ENCODE measurements around the gene ZYX. TPM values are rescaled to one million over a fixed set of nuclear protein-coding genes. Genes with fewer than 3 reads are reported as not detected.

The ZYX gene, protein sequence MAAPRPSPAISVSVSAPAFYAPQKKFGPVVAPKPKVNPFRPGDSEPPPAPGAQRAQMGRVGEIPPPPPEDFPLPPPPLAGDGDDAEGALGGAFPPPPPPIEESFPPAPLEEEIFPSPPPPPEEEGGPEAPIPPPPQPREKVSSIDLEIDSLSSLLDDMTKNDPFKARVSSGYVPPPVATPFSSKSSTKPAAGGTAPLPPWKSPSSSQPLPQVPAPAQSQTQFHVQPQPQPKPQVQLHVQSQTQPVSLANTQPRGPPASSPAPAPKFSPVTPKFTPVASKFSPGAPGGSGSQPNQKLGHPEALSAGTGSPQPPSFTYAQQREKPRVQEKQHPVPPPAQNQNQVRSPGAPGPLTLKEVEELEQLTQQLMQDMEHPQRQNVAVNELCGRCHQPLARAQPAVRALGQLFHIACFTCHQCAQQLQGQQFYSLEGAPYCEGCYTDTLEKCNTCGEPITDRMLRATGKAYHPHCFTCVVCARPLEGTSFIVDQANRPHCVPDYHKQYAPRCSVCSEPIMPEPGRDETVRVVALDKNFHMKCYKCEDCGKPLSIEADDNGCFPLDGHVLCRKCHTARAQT
- total RNA-seq (2011; cell fraction: chromatin; rRNA removed; ENCODE audit: low replicate concordance): 38.7 and 99.5 TPM in 2 replicates
- total RNA-seq (2011; cell fraction: nucleolus; rRNA removed): 54.7 and 66.9 TPM in 2 replicates
- 41.5 and 64.4 TPM in 2 replicates for total RNA-seq (2011; cell fraction: nucleoplasm; rRNA removed)
- total RNA-seq (2014; rRNA removed) (26.9 and 37.8 TPM in 2 replicates), total RNA-seq (2014; rRNA removed; fragmentation: Illumina TruSeq; extraction: Trizol) (9.2 and 11.5 TPM in 2 replicates), total RNA-seq (2015; rRNA removed; fragmentation: Illumina TruSeq; extraction: Trizol) (15.7 and 17.3 TPM in 2 replicates), total RNA-seq (2021) (114 and 130 TPM in 2 replicates), polyA plus RNA-seq (2011; rRNA removed) (9.0 and 18.5 TPM in 2 replicates), polyA plus RNA-seq (2014; fragmentation: Illumina TruSeq; extraction: Trizol) (81.7 and 116 TPM in 2 replicates), polyA plus RNA-seq (2014; fragmentation: Nextera tagmentation; extraction: Ambion mirVana) (1 to 10 TPM; 1.8 to 3.1 TPM), polyA plus RNA-seq (2014; rRNA removed) (30.0 and 35.0 TPM in 2 replicates), polyA minus RNA-seq (2011; rRNA and poly(A)+ RNA removed) (8.3 and 9.5 TPM in 2 replicates), Bru-seq, nascent RNA (percentile 96 among the genes with signal in this experiment), BruChase-seq, experiment 1, labeled RNA remaining after a 2-hour chase (percentile 80 among the genes with signal in this experiment), BruChase-seq, experiment 2, labeled RNA remaining after a 6-hour chase (percentile 80 among the genes with signal in this experiment)
- 15.7 and 26.2 TPM in 2 replicates for polyA plus RNA-seq (2011; cell fraction: cytosol; rRNA removed)
- 53.7 and 98.4 TPM in 2 replicates for polyA plus RNA-seq (2011; cell fraction: nucleus; rRNA removed)
- polyA plus RNA-seq (2012): 141 and 252 TPM in 2 replicates
- 57.5 and 83.9 TPM in 2 replicates for polyA minus RNA-seq (2011; cell fraction: cytosol; rRNA and poly(A)+ RNA removed)
- polyA minus RNA-seq (2011; cell fraction: nucleus; rRNA and poly(A)+ RNA removed): 35.4 and 38.0 TPM in 2 replicates
- long read RNA-seq, experiment 1, partial matches to known transcripts: 246 of 267 reads
- long read RNA-seq, experiment 1, other reads (novel, unspliced or antisense): 17 of 267 reads
- long read RNA-seq, experiment 2, transcript ZYX-201 (10 exons, 2,493 nt): major isoform, 40 of 153 reads
- long read RNA-seq, experiment 2, partial matches to known transcripts: 36 of 153 reads
- long read RNA-seq, experiment 2, other reads (novel, unspliced or antisense): 75 of 153 reads
- long read RNA-seq, experiment 3, transcript ZYX-201 (10 exons, 2,493 nt): major isoform, 28 of 72 reads
- long read RNA-seq, experiment 3, partial matches to known transcripts: 13 of 72 reads
- long read RNA-seq, experiment 3, other reads (novel, unspliced or antisense): 31 of 72 reads

DNA sequence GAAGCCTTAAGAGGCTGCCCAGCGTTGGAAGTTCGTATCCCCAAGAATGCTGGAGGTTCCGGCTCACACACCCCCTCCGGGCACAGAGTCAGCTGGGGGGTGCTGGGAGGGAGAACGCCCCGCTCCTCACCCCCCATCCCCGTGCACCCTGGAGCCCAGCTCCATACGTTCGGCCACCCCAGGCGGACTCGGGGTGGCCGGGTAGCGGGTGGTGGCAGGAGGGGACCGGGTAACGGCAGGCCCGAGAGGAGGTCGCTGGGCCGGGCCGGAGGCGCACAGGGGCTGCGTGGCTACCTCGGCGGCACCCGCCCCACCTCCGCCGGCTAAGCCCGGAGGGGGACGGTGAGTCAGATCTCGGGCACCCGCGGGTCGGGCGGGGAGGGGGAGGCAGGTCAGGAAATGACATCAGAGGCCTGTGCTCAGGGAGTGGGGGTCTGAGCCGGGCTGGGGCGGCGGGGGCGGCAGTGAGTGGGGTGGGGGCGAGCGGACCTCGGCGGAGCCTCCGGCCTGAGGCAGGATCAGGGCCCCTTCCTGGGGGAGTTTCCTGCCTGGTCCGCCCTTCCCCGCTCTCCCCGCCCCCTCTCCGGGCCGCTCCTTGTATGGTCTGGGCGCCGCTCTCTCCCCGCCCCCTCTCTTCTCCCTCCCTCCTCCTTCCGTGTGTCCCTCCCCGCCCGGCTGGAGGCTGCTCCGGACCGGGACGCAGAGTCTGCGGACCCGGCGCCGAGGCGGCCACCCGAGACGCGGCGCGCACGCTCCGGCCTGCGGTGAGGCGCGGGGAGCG lies at the start of gene ZYX:
Gene ZYX, plus strand, starts transcription at position 700 of the 781 bp plus-strand sequence. CDS start 227 bp downstream, outside the sequence.
- DNase-seq (ENCODE audit: extremely low read depth in 1 of 4, low spot score in 3 of 4): peak; percentile 98 to 99 (median 98)
- peak within 1 kb of the TSS; percentile 92 to 94 for H3K9ac ChIP-seq (ENCODE audit: insufficient read depth in 1 of 2, low read depth in 2 of 2, low read length in 2 of 2)
- H3K9me3 ChIP-seq (replicated peaks; ENCODE audit: control insufficient read depth, insufficient read depth, low read depth, low read length): no peaks in the 10 kb centered on the region
- H4K20me1 ChIP-seq (replicated peaks; ENCODE audit: control insufficient read depth, insufficient read depth, low read length): peaks cover 7% of the 10 kb centered on the region; the same call in 1 of the 2 replicates
- H3K36me3 ChIP-seq (ENCODE audit: control insufficient read depth, insufficient read depth, low read length): peaks cover 29% of the 10 kb centered on the region; the same call in 2 of the 3 replicates
- peak within 1 kb of the TSS; percentile 72 for H3K4me3 ChIP-seq
- CTCF ChIA-PET (ENCODE audit: low intra/inter-chr PET ratio): interaction anchor here (0.6 to 1.5 kb wide), 2 partner anchors 35 to 135 kb away, joined by 4 read pairs; no protein-coding TSS in a partner anchor
- peak; percentile 90 for ATAC-seq
- H3K4me1 ChIP-seq (replicated peaks in 1 of 2; ENCODE audit: control insufficient read depth in 2 of 2, insufficient read depth in 2 of 2, low read length in 2 of 2): peaks cover 21 to 31% of the 10 kb centered on the region in 2 experiments; a peak in 4 of 5 replicates
- BruUV-seq (replicated peaks): no TSS peak
- under 1% methylated on average over 45 of the region's 72 CpGs for WGBS (ENCODE audit: insufficient coverage, low coverage, missing lambda C conversion rate)
- POLR2A ChIA-PET: interaction anchor here (0.6 to 4.0 kb wide), 12 partner anchors 9 to 124 kb away, joined by 3 to 29 read pairs (median 5); no protein-coding TSS in a partner anchor
- H3K9me1 ChIP-seq (ENCODE audit: control insufficient read depth, insufficient read depth, low read length): peaks cover 13% of the 10 kb centered on the region
- peak within 1 kb of the TSS; percentile 94 for H3K27ac ChIP-seq (ENCODE audit: extremely low read depth, low read depth, low read length)
- peak; percentile 70 for FAIRE-seq
- in situ Hi-C loops (cut with MboI) (no loop called here), intact Hi-C loops (cut with micrococcal nuclease) (loop anchor here (1.0 to 5.0 kb wide), 2 partner anchors 34 to 35 kb away; no protein-coding TSS in a partner anchor)
- peaks cover 12% of the 10 kb centered on the region for H3K79me2 ChIP-seq (ENCODE audit: control insufficient read depth, insufficient read depth, low read length)
- H3K4me2 ChIP-seq (ENCODE audit: insufficient read depth, low read length): peak within 1 kb of the TSS; percentile 83
- peak within 1 kb of the TSS; percentile 90 for H2AFZ ChIP-seq (ENCODE audit: low read depth, low read length)
- H3K27me3 ChIP-seq (ENCODE audit: control insufficient read depth in 2 of 2, insufficient read depth in 2 of 2, low read length in 2 of 2): 0 out of 5 replicates have a peak, but pooled peaks cover 0 to under 1% of the 10 kb centered on the region in 2 experiments
- peak; percentile 79; the same call in 1 of the 2 replicates for TF ChIP-seq SRSF1 (IDR thresholded peaks at IDR 0.05; ENCODE audit: low read depth, low read length)
- peak; percentile 21; the same call in 1 of the 2 replicates for TF ChIP-seq CXXC5 (CRISPR knock-in tag; IDR thresholded peaks at IDR 0.05)
- peak; percentile 79; the same call in 1 of the 2 replicates for TF ChIP-seq CHCHD3 (CRISPR knock-in tag; IDR thresholded peaks at IDR 0.05)
- TF ChIP-seq DIDO1 (tag; IDR thresholded peaks at IDR 0.05; ENCODE audit: low read depth): no peak
- TF ChIP-seq, protein P1, sequence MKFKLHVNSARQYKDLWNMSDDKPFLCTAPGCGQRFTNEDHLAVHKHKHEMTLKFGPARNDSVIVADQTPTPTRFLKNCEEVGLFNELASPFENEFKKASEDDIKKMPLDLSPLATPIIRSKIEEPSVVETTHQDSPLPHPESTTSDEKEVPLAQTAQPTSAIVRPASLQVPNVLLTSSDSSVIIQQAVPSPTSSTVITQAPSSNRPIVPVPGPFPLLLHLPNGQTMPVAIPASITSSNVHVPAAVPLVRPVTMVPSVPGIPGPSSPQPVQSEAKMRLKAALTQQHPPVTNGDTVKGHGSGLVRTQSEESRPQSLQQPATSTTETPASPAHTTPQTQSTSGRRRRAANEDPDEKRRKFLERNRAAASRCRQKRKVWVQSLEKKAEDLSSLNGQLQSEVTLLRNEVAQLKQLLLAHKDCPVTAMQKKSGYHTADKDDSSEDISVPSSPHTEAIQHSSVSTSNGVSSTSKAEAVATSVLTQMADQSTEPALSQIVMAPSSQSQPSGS (CRISPR knock-in tag; IDR thresholded peaks at IDR 0.05): peak; percentile 73
- TF ChIP-seq, protein P2, sequence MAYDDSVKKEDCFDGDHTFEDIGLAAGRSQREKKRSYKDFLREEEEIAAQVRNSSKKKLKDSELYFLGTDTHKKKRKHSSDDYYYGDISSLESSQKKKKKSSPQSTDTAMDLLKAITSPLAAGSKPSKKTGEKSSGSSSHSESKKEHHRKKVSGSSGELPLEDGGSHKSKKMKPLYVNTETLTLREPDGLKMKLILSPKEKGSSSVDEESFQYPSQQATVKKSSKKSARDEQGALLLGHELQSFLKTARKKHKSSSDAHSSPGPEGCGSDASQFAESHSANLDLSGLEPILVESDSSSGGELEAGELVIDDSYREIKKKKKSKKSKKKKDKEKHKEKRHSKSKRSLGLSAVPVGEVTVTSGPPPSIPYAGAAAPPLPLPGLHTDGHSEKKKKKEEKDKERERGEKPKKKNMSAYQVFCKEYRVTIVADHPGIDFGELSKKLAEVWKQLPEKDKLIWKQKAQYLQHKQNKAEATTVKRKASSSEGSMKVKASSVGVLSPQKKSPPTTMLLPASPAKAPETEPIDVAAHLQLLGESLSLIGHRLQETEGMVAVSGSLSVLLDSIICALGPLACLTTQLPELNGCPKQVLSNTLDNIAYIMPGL (CRISPR knock-in tag; IDR thresholded peaks at IDR 0.05): peak; percentile 75
- peak; percentile 94; the same call in 1 of the 2 replicates for TF ChIP-seq SRSF3 (IDR thresholded peaks at IDR 0.05; ENCODE audit: insufficient read depth, low read length)
- 0 out of 2 replicates have a peak, but pooled peaks have one; percentile 42 for TF ChIP-seq SMAD3 (CRISPR knock-in tag; conservative IDR thresholded peaks at IDR 0.05)
- peak; percentile 93; the same call in 1 of the 2 replicates for TF ChIP-seq ZC3H4 (CRISPR knock-in tag; IDR thresholded peaks at IDR 0.05; ENCODE audit: borderline replicate concordance)

Measured in K562 (cell line).